Activated naive CD4-positive, alpha-beta T cell treated with anti-CD3 and anti-CD28 coated beads, Interleukin-2, amount 50 U/mL, for 24 hours (primary cell): ENCODE data around the gene CYP46A1.

Experiments
- H3K27ac Mint-ChIP-seq: one replicate; pipeline ENCODE4 v1.8.0; 2021; ENCODE audit warnings: mild to moderate bottlenecking, mixed read lengths
- H3K27me3 Mint-ChIP-seq: one replicate; pipeline ENCODE4 v1.8.0; 2021; ENCODE audit warnings: mixed read lengths
- H3K36me3 Mint-ChIP-seq: one replicate; pipeline ENCODE4 v1.8.0; 2021; ENCODE audit warnings: mixed read lengths
- H3K4me1 Mint-ChIP-seq: one replicate; pipeline ENCODE4 v1.8.0; 2021; ENCODE audit warnings: mixed read lengths
- H3K4me3 Mint-ChIP-seq: one replicate; pipeline ENCODE4 v1.8.0; 2021; ENCODE audit warnings: mild to moderate bottlenecking, mixed read lengths
- H3K9me3 Mint-ChIP-seq: one replicate; pipeline ENCODE4 v1.8.0; 2021; ENCODE audit warnings: mixed read lengths

Gene CYP46A1

DNA sequence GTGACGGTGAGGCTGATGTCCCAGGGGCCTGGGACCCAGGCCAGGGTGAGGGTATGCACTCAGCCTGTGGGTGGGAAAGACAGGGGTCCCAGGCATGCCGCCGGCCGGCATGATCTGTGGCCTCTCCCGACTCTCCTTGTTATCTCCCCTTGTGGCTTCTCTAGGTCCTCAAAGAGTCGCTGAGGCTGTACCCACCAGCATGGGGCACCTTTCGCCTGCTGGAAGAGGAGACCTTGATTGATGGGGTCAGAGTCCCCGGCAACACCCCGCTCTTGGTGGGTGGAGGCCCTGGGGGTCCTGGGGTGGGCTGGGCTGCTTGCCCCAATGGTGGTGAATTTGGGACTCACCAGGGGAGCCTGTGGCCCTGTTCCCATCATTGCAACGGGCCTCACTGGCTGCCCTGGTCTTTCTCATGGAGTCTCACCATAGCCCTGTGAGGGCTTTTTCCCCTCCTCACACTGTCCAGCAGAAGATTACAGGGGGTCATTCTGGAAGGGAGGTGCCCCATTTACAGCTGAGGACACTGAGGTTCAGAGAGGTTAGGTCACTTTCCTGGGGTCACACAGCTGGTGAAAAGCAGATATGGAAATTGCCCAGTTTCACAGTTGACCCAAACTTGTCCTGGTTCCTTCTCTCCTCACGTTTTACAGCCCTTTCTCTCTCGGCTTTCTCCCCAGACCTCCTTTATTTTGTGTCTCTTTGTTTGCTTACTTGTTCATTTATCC lies 37.9 kb downstream of the CYP46A1 start:
- Mint-ChIP-seq H3K36me3 (no peaks in the 10 kb centered on the region), H3K9me3 (no peaks in the 10 kb centered on the region), H3K27ac (no peak overlapping the region)

DNA sequence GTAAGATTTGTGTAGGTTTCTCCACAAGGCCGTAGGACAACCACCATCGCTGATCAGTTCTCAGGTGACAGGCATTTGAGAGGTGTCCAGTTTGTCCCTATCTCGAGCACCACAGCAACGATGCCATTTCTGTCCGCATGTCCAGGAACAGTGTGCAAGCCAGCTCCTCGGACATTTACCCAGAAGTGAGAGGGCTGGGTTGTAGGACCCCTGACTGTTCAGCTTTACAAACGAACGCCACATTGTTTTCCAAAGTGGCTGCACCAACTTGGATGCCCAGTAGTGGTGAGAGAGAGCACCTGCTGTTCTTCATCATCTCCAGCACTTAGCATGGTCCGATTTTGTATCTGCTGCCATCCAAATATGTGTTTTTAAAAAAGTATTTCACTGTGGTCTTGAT lies 38.6 kb downstream of the CYP46A1 start:
- Mint-ChIP-seq H3K27me3 (peaks cover 5% of the 10 kb centered on the region), H3K9me3 (no peaks in the 10 kb centered on the region)

More for the DNA sequence above, 37.9 kb downstream of the CYP46A1 start:
- Mint-ChIP-seq H3K4me1 (no peaks in the 10 kb centered on the region), H3K4me3 (no peak overlapping the region), H3K27me3 (peaks cover 5% of the 10 kb centered on the region)

DNA sequence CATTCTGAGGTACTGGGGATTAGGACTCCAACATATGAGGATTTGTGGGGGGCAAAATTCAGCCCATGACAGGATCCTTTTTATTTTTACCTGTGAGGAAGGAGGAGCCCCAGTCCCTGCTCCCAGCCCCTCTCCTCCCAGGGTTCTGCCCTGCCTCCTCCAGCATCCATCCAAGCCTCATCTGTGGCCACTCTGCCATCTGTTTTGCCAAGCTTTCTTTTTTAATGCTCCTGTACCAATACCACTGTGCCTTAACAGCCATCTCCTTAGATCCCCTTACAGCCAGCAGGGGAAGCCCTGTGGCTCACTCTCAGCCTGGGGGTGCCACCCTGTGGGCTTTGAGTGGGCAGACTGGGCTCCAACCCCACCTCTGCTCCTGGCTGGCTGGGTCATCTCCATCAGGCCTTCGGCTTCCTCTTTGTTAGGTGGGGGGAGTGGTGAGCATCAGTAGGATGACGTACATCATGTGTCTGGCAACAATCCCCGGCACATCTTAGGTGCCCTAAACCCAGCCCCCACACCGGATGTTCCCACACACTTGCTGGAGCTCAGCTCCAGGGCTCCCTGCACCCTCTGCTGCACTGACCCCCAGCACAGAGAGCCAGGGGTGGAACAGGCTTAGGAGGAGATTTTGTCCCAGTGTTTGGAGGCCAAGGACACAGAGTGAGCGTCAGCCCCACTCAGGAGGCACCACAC lies 40.2 kb downstream of the CYP46A1 start:
- no peaks in the 10 kb centered on the region for H3K4me1 Mint-ChIP-seq
- no peaks in the 10 kb centered on the region for H3K36me3 Mint-ChIP-seq
- no peak overlapping the region for H3K4me3 Mint-ChIP-seq
- no peaks in the 10 kb centered on the region for H3K9me3 Mint-ChIP-seq
- peaks cover 7% of the 10 kb centered on the region for H3K27me3 Mint-ChIP-seq
- no peak overlapping the region for H3K27ac Mint-ChIP-seq

More for the DNA sequence above, 38.6 kb downstream of the CYP46A1 start:
- no peak overlapping the region for H3K27ac Mint-ChIP-seq
- no peaks in the 10 kb centered on the region for H3K4me1 Mint-ChIP-seq
- H3K36me3 Mint-ChIP-seq: no peaks in the 10 kb centered on the region
- H3K4me3 Mint-ChIP-seq: no peak overlapping the region

DNA sequence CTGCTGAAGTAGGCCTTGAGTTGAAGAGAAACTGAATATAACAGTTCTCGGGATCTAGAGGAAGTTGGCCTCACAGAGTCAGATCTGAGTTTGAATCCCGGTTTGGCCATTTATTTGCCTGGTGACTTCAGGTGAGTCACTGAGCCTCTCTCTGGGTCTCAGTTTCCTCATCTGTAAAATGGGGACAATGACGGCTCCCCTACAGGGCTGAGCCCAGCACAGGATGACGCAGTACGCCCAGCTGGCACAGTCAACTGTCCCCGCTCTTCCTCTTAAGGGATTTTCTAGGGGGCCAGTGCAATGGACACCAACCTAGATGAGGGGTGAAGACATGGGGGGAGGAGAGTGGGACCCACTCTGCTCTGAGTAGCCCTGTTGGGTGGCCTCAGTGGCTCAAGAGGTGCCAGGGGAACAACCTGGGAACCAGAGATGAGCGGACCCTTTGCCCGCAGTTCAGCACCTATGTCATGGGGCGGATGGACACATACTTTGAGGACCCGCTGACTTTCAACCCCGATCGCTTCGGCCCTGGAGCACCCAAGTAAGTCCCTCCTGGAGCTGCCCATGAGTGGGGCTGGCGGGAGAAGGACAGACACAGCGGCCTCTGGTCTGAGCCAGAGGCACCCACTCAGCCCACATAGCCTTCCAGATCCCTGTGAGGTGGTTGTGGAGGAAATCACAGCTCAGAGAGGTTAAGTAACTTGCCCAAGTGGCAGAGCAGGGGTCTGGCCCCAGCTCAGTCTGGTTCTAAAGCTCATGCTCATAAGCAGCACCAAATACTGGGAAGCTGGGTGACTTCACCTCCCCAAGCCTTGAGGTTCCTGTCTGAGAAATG lies 41.1 kb downstream of the CYP46A1 start:
- Mint-ChIP-seq H3K4me3 (no peak overlapping the region), H3K27ac (no peak overlapping the region), H3K9me3 (no peaks in the 10 kb centered on the region), H3K36me3 (no peaks in the 10 kb centered on the region), H3K27me3 (peaks cover 7% of the 10 kb centered on the region), H3K4me1 (no peaks in the 10 kb centered on the region)

DNA sequence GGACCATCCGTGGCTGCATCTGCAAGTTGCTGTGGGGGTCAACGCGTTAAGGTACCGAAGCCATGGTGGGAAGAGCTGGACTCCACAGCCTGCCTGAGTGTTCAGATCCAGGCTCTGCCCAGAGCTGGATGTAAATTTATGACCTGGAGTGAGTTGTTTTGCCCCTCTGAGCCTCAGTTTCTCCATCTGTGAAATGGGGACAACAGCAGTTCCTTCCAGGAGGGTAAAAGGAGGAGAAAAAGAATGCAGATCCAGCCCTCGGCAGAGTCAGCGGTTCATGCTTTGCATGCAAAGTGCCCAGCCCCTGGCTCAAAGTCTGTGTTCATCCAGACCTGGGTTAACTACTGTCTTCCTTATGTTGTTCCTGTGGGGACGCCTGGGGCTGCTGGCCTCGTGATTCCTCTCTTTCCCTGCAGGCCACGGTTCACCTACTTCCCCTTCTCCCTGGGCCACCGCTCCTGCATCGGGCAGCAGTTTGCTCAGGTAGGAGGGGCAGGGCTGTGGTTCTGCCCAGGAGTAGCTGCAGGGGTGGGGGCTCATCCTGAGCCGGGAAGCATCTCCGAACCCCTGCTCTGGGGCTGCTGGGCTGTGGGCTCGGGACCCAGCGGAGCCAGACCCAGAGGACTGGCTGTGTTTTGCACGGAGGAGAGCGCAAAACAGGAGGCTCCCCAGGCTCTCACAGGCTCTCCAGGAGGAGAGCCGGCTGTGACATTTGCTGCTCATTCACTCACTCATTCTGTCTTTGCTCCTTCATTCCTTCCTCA lies 41.9 kb downstream of the CYP46A1 start:
- Mint-ChIP-seq H3K27me3 (peaks cover 7% of the 10 kb centered on the region), H3K9me3 (no peaks in the 10 kb centered on the region), H3K27ac (no peak overlapping the region), H3K36me3 (no peaks in the 10 kb centered on the region), H3K4me1 (peaks cover 3% of the 10 kb centered on the region), H3K4me3 (no peak overlapping the region)

DNA sequence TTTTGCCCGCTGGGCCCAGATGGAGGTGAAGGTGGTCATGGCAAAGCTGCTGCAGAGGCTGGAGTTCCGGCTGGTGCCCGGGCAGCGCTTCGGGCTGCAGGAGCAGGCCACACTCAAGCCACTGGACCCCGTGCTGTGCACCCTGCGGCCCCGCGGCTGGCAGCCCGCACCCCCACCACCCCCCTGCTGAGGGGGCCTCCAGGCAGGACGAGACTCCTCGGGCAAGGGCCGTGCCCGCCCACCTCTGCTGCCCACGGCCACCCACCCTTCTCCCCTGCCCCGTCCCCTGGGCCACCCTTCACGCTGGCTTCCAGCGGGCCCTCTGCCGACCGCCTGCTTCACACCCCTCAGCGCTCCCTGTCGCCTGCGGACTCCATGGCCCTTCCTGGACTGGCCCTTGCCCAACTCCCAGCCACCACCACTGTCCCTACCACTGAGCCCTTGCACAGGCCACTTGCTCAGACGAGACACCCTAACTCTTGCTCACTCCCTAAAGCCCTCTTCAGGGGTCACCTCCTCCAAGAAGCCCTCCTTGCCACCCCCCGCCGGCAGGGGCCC lies 42.5 kb downstream of the CYP46A1 start:
- no peak overlapping the region for H3K27ac Mint-ChIP-seq
- H3K4me3 Mint-ChIP-seq: no peak overlapping the region
- no peaks in the 10 kb centered on the region for H3K9me3 Mint-ChIP-seq
- peaks cover 3% of the 10 kb centered on the region for H3K4me1 Mint-ChIP-seq
- peaks cover 7% of the 10 kb centered on the region for H3K27me3 Mint-ChIP-seq
- no peaks in the 10 kb centered on the region for H3K36me3 Mint-ChIP-seq

DNA sequence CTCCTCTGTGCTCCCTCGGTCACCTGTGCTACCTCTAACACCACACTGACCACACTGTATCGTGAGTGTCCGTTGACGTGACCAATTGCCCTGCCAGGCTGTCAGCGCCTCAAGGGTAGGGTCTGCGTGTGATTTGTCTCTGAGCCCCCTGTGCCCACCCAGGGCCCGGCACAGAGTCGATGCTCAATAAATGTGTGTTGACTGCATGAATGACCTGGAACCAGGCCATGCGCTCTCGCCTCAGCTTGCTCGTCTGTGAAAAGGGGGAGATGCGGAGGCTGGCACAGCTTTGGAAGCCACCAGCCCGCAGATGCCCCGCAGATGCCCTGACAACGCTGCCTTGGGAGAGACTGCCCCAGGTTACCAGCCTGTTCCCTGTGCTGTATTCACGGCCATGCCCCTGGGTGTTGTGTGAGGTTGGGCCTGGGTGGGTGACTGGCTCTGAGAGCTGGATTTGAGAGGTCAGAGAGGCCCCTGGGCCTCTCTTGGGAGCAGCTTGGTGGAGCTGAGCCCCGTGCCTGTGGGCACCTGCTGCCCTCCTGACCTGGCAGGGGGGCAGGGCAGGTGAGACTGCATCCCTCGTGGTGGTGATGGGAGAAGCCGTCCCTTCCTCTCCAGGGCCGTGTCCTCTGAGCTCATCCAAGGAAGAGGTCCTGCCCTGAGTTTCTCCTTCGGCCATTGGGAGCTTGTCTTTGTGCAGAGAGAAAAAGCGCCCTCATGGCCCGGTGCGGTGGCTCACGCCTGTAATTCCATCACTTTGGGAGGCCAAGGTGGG lies 43.2 kb downstream of the CYP46A1 start:
- no peaks in the 10 kb centered on the region for H3K9me3 Mint-ChIP-seq
- peaks cover 3% of the 10 kb centered on the region for H3K4me1 Mint-ChIP-seq
- H3K27me3 Mint-ChIP-seq: peaks cover 8% of the 10 kb centered on the region
- no peaks in the 10 kb centered on the region for H3K36me3 Mint-ChIP-seq
- H3K27ac Mint-ChIP-seq: no peak overlapping the region
- H3K4me3 Mint-ChIP-seq: no peak overlapping the region

DNA sequence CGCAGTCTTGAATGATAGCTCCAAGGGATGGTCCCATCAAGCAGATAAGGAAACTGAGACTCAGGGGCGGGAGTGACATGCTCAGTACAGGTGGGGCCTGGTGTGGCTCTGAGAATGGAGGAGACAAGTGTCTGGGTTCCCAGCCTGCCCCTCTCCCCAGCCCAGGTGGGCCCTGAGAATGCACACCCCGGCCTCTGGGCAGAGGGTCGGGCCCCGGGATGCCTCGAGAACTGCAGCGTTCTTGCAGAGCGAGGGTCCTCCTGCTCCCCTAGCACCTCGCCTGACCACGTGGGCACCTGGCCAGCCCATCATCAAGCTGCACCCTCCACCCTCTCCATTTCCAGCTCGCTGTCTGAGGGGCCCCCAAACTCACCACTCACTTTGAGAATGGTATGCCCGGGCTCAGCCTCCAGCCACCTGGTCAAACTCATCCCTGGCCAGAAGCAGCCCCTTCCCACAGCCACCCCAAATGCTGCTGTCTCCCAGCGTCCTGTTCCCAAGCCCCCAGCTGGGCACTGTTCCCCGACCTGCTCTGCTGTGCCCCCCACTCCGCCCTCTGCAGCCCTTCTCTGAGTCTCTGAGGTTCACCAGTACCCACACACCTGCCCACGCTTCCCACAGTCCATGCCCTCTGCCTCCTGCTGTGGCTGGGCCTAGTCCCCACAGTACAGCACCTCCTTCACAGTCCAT lies 44.3 kb downstream of the CYP46A1 start:
- Mint-ChIP-seq H3K9me3 (no peaks in the 10 kb centered on the region), H3K4me1 (peaks cover 3% of the 10 kb centered on the region), H3K4me3 (no peak overlapping the region), H3K27me3 (peaks cover 9% of the 10 kb centered on the region), H3K27ac (no peak overlapping the region), H3K36me3 (no peaks in the 10 kb centered on the region)

DNA sequence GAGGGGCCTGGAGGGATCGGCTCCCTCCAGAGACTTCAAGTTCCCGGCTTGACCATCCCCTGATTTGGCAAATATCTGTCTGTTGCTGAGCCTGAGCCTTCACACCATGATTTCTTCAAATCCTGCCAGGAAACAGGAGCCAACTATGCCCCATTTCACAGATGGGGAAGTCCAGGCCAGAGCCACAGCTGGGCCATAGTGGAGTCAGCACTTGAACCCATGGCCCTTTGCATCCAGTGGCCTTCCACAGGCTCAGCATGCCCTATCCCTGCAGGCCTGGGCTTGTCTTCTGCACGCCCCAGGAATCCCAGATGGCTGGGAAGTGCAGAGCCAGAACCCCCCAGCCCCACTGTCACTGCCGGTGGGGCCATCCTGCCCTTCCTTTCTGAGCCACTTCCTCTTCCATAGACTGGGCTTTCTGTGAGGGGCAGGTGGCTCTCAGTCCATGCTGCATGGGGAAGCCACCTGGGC lies 44.9 kb downstream of the CYP46A1 start:
- Mint-ChIP-seq H3K4me3 (no peak overlapping the region), H3K4me1 (peaks cover 3% of the 10 kb centered on the region), H3K9me3 (no peaks in the 10 kb centered on the region), H3K27ac (no peak overlapping the region), H3K27me3 (peaks cover 10% of the 10 kb centered on the region), H3K36me3 (no peaks in the 10 kb centered on the region)

DNA sequence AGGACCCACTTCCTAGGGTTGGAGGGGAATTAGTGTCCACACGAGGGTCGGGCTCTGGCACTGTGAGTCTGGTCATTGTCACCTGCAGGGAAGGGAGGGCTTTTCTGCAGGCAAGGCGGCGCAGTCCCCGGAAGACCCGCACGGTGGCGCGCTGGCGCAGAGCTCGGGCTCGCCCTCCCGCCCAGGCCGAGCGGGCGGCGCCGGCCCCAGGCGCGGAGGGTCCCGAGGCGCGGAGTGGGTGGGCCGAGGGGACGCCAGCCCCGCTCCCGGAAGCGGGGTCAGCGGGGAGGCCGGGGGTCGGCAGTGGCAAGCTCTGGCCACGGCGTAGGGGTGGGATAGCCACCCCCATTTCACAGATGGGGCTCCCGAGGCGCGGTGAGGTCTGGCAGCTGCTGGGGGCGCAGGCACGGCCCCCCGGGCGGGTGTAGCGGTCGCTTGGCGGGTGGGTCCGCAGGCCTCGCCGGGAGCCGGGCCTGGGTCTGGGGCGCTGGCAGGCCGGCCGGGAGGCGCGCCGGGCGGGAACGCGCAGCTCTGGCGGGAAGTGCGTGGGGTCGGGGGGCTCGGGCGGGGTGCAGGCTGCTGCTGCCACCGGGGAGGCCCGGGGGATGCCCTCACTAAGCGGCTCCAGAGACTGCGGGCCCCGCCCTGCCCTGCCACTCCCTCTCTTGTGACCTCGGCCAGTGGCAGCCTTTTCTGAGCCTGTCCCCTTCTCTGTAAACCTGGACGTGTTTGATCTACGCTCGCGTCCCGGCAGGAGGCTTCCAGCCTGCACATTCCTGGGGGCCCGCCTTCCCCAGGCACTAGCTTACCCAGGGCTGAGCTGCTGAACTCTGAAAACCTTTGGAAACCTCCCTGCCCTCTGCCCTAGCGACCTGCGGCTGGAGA lies 46.1 kb downstream of the CYP46A1 start:
- no peak overlapping the region for H3K27ac Mint-ChIP-seq
- H3K9me3 Mint-ChIP-seq: no peaks in the 10 kb centered on the region
- peaks cover 3% of the 10 kb centered on the region for H3K4me1 Mint-ChIP-seq
- no peaks in the 10 kb centered on the region for H3K36me3 Mint-ChIP-seq
- peak overlapping the region; percentile 49 for H3K4me3 Mint-ChIP-seq
- peaks cover 11% of the 10 kb centered on the region for H3K27me3 Mint-ChIP-seq

DNA sequence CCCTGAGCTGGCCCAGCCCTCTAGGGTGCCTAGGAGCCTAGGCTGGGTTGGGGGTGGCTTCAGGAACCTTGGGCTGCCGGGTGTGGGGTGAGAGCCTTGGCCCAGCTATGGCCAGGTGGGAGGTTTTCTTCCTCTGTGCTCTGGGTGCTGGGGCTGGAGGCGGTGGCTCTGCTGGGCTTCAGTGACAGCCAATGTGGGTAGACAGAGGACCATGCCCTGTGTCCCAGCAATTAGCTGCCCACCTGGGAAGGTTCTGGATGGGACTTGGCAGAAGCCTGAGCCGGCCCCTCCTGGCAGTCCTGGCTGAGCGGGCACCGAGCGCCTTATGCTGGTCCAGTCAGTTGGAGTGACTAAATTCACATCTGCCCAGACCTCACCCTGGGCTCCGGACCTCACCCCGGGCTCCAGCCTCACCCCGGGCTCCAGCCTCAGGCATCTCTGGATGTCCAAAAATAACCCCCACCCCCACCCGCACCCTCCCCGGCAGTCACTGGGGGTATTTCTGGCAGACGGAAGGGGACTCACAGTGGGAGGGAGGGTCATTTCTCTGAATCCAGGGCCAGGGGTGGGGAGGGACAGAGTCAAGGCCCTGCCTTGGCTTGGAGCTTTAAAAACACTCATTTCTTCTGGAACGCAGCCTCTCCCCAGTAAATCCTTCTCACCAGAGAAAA lies 46.9 kb downstream of the CYP46A1 start:
- no peaks in the 10 kb centered on the region for H3K9me3 Mint-ChIP-seq

DNA sequence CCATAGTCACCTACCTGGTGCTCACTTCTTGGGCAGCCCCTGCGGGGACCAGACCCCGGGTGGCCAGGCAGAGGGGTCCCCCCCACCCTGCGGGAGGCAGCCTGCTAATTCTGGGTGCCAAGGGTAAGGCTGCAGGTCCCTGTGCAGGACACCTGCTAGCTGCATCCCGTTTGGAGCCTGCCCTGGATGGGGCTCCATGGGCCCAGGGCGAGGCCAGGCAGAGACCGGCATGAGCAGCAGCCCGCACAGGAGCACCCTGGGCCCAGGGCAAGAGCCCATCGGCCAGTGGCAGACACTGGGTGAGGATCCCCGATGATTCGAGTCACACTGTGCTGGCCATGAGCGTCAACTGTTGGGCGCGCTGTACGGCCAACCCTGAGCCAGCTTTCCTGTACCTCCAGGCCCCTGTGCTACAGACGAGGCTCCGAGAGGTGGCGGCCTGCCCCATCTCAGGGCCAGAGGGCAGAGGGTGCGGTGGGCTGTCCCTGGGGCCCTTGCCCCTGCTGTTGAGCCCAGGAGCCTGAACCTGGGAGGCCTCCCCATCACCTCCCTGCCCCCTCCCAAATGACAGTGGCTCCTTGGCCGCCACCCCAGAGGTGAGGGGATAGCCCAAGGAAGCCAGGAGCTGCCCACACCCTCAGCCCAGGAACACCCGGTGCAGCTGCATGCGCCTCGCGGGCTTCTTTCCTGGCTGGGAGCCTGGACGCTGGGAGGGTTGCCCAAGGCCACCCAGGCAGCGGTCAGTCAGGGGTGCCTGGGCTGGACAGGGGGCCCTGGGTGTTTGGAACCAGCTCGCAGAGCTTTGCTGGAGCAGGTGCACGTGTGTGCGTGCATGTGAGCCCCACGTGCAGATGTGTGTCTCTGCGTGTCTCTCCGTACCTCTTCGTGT lies 47.7 kb downstream of the CYP46A1 start:
- peaks cover 18% of the 10 kb centered on the region for H3K27me3 Mint-ChIP-seq
- H3K36me3 Mint-ChIP-seq: no peaks in the 10 kb centered on the region
- H3K27ac Mint-ChIP-seq: no peak overlapping the region
- H3K9me3 Mint-ChIP-seq: no peaks in the 10 kb centered on the region
- H3K4me1 Mint-ChIP-seq: peaks cover 3% of the 10 kb centered on the region
- no peak overlapping the region for H3K4me3 Mint-ChIP-seq

More for the DNA sequence above, 46.9 kb downstream of the CYP46A1 start:
- Mint-ChIP-seq H3K4me3 (peak overlapping the region; percentile 49), H3K4me1 (peaks cover 3% of the 10 kb centered on the region), H3K36me3 (no peaks in the 10 kb centered on the region), H3K27ac (no peak overlapping the region), H3K27me3 (peaks cover 17% of the 10 kb centered on the region)
